Mesothelial cell of epicardium (in vitro differentiated cells): ENCODE results near the gene GLRX5. TPM values are rescaled to one million over a fixed set of nuclear protein-coding genes. Genes with fewer than 3 reads are reported as not detected.

ENCODE experiments used
- DNase-seq, 2 experiments: peaks; one replicate each; pipeline ENCODE4 v3.0.0; 2021; ENCODE audit warnings: low spot score in 2 of 2; ENCODE audit not compliant: unreplicated experiment in 2 of 2
- H3K27ac Mint-ChIP-seq: 2 replicates; pipeline ENCODE4 v1.8.0; 2021; ENCODE audit warnings: mixed read lengths
- H3K27me3 Mint-ChIP-seq: 2 replicates; pipeline ENCODE4 v1.8.0; 2021; ENCODE audit warnings: low read depth, mixed read lengths
- H3K36me3 Mint-ChIP-seq: 2 replicates; pipeline ENCODE4 v1.8.0; 2021; ENCODE audit warnings: mixed read lengths
- H3K4me1 Mint-ChIP-seq: 2 replicates; pipeline ENCODE4 v1.8.0; 2021; ENCODE audit warnings: mixed read lengths
- H3K4me3 Mint-ChIP-seq: 2 replicates; pipeline ENCODE4 v1.8.0; 2021; ENCODE audit warnings: mild to moderate bottlenecking, moderate library complexity, mixed read lengths
- H3K9me3 Mint-ChIP-seq: 2 replicates; pipeline ENCODE4 v1.8.0; 2021; ENCODE audit warnings: mixed read lengths
- CTCF ChIP-seq: fragments of 200-600 bp; sonication (generic); IDR thresholded peaks from one replicate; pipeline ENCODE4 v1.5.0; 2021; ENCODE audit warnings: antibody characterized with exemption; ENCODE audit not compliant: unreplicated experiment
- total RNA-seq: library from RNA; stranded (reverse); gene quantifications from 3 replicates; pipeline ENCODE4 v1.2.1, GENCODE V29; 2021

Gene GLRX5
- total RNA-seq, 1 donor from 2014 or later = 38.4 TPM

DNA sequence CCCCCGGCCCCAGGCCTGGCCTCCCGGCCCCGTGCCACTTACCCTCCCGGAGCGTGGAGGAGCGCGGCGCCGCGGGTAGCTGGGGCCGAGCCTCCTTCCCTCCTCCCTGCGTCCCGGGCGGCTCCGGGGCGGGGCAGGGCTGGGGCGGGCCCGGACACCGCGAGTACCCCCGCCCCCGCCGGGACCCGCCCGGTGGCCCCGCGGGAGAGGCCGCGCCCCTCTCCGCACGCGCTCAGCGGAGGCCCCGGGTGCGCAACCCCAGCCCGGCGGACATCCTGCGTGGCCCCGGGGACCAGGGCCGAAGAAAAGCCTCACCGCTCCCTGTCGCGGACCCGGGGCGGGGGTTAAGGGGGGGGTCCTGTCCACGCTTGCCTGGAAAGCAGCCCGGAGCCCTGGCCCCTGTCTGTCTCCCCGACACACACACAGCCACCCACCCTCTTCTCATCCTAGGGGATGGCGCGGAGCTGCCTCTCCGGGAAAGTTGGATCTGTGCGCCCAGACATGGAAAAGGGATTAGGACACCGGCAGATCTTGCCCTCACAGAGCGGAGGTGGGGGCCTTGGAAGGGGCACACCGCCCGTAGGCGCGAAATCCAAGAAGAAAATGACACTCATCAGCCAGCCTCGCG lies 18.2 kb upstream of the GLRX5 start, which contains the start of gene SYNE3:
SYNE3 (minus strand) TSS at position 97 of the 628 bp plus-strand sequence. CDS start 40,829 bp downstream, outside the sequence.
- H3K27me3 Mint-ChIP-seq = peaks cover 61% of the 10 kb centered on the region
- peak within 1 kb of the TSS; percentile 51 for H3K27ac Mint-ChIP-seq
- no peaks in the 10 kb centered on the region for H3K36me3 Mint-ChIP-seq
- no peak for DNase-seq
- peaks cover 21% of the 10 kb centered on the region for H3K4me1 Mint-ChIP-seq
- no peaks in the 10 kb centered on the region for H3K9me3 Mint-ChIP-seq
- H3K4me3 Mint-ChIP-seq = peak within 1 kb of the TSS; percentile 70
- no peak for TF ChIP-seq CTCF

DNA sequence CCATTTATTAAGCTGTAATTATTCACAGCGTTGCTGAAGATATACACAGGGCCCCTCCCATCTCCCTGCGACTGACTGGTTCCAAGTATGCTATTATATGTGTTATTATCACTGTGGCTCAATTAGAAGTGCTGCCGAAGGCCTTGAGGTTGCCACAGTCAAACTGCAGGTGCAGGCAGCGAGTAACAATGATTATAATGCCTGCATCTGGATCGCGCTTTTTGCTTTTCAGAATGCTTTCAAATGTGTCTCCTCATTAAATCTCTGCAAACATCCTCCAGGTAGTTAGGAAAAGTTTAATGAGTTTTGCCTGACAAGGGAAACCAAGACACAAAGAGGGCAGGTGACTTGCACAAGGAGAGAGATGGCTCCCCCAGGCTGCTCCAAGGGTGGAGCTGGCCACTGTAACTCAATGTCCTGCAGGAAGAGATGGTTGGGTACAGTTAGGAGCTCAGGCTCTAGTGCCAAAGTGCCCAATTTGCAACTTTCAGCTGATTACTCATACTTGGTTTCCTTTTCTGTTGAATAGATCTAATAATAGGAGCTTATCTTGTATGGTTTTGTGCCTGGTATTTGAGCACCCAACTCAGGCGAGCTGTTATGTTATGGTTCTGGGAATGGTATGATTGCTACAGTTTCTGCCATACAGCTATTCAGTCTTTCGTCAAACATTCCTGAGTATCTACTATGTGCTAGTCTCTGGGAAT lies 16.7 kb upstream of the GLRX5 start:
- Mint-ChIP-seq H3K36me3 (no peaks in the 10 kb centered on the region), H3K4me3 (peak overlapping the region; percentile 10), H3K4me1 (peaks cover 21% of the 10 kb centered on the region), H3K9me3 (no peaks in the 10 kb centered on the region), H3K27me3 (peaks cover 53% of the 10 kb centered on the region), H3K27ac (no peak overlapping the region)
- TF ChIP-seq CTCF = no peak
- DNase-seq = no peak

GRCh38 chr14:95519699-95520098 lies 15.2 kb upstream of the GLRX5 start:
- peaks cover 24% of the 10 kb centered on the region for H3K4me1 Mint-ChIP-seq
- no peak for DNase-seq
- peaks cover 47% of the 10 kb centered on the region for H3K27me3 Mint-ChIP-seq
- H3K27ac Mint-ChIP-seq = no peak overlapping the region
- H3K36me3 Mint-ChIP-seq = no peaks in the 10 kb centered on the region
- TF ChIP-seq CTCF = no peak
- no peaks in the 10 kb centered on the region for H3K9me3 Mint-ChIP-seq
- no peak overlapping the region for H3K4me3 Mint-ChIP-seq

DNA sequence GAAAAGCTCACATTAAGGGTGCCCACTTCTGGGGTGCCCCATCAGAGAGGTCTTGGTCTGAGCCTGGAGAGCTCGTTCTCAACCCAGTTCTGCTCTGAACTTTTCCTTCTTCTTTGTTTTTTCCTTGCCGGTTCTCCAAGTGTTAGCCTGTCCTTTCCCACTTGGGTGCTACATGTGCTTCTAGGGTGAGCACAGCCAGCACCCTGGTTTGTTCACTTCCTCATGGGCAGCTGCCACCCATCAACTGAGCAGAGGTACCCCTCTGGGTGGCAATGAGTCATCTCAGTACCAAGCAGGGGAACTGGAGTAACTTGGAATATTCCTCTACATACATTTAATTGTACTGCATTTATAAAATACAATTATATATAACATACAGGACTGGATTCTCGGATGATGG lies 14.5 kb upstream of the GLRX5 start:
- no peak overlapping the region for H3K4me3 Mint-ChIP-seq
- no peak overlapping the region for H3K27ac Mint-ChIP-seq
- H3K36me3 Mint-ChIP-seq = no peaks in the 10 kb centered on the region
- no peak for TF ChIP-seq CTCF
- H3K27me3 Mint-ChIP-seq = peaks cover 41% of the 10 kb centered on the region
- no peak for DNase-seq
- peaks cover 17% of the 10 kb centered on the region for H3K4me1 Mint-ChIP-seq
- H3K9me3 Mint-ChIP-seq = no peaks in the 10 kb centered on the region

- peaks cover 13% of the 10 kb centered on the region for H3K4me1 Mint-ChIP-seq
Measured at GRCh38 chr14:95521001-95521400, 13.8 kb upstream of the GLRX5 start.

More at GRCh38 chr14:95521001-95521400, 13.8 kb upstream of the GLRX5 start:
- DNase-seq = no peak
- no peak overlapping the region for H3K4me3 Mint-ChIP-seq
- no peaks in the 10 kb centered on the region for H3K9me3 Mint-ChIP-seq
- peaks cover 36% of the 10 kb centered on the region for H3K27me3 Mint-ChIP-seq
- TF ChIP-seq CTCF = no peak
- no peaks in the 10 kb centered on the region for H3K36me3 Mint-ChIP-seq
- H3K27ac Mint-ChIP-seq = no peak overlapping the region
